GM08714 (cell line): ENCODE measurements around the gene ZNF558.

Source experiments
- H3K4me3 ChIP-seq: fragments of 200-500 bp; sonication (Bioruptor generic); 2 replicates; pipeline ENCODE4 v1.5.1; 2014; ENCODE audit warnings: mild to moderate bottlenecking, low read length, inconsistent platforms
- ZNF274 ChIP-seq: IDR thresholded peaks from 2 replicates; pipeline ENCODE4 v1.6.1; 2012; ENCODE audit warnings: mild to moderate bottlenecking, low read depth, low read length

ZNF558 gene

DNA sequence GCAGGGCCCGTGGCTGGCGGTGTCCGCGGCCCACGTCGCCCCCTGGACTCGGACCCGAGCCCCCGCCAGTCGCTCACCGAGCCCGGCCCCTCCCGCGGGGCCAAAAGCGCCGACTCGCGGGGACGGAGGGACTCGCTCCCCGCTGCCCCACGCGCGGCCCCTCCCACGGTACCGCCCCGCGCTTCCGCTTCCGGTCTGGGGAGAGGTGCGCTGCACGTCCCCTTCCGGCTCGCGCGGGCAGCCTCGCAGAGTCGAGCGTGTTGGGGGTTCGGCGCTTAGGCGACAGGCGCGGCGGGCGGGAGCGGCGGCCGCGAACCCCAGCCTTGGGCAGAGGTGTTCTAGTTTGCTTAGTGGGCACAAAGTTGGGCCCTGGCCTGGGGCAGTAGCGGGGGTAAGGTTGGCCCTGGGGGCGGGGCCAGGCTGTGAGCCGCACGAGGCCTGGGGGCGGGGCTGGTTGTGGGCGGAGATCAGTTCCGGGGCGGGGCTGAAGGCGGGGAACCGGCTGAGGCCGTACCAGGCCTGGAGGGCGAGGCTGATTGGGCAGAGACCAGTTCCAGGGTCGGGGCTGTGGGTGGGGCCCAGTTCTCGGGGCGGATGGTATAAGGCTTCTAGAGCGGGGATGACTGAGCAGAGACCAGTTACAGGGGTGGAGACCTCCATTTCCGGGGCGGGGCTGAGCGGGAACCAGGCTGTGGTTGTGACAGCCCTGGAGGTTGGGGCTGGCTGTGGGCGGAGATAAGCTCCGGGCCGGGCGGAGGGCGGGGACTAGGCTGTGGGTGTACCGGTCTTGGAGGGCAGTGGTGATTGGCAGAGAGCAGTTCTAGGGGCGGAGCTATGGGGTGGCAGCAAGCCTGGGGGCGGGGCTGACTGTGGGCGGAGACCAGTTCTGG, at the start of gene ZNF558, which contains the start of gene MBD3L1:
TSS of gene ZNF558 (minus strand) at position 173 of the 890 bp plus-strand sequence. CDS start 9,645 bp downstream, outside the sequence.
TSS of gene MBD3L1 (plus strand) at position 246 of the 890 bp plus-strand sequence. CDS start 10,302 bp downstream, outside the sequence.
- no peak for TF ChIP-seq ZNF274
- peak within 1 kb of the TSS; percentile 97 for H3K4me3 ChIP-seq

DNA sequence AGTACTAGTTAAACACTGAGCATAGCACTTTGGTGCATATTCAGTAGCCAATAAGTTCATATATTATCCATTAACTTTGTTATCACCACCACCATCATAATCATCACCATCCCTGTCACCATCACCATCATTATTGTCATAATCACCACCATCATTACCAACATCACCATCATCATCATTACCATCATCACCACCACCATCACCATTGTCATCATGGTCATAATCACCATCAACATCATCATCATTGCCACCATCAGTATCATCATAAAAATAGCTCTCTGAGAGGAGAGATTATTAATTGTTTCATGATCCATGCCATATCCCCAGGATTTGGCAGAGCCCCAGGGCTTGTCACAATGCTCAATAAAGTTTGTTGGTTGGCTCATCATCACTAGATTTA, 49.4 kb upstream of the ZNF558 start:
- TF ChIP-seq ZNF274 = no peak
- H3K4me3 ChIP-seq = no peak overlapping the region

DNA sequence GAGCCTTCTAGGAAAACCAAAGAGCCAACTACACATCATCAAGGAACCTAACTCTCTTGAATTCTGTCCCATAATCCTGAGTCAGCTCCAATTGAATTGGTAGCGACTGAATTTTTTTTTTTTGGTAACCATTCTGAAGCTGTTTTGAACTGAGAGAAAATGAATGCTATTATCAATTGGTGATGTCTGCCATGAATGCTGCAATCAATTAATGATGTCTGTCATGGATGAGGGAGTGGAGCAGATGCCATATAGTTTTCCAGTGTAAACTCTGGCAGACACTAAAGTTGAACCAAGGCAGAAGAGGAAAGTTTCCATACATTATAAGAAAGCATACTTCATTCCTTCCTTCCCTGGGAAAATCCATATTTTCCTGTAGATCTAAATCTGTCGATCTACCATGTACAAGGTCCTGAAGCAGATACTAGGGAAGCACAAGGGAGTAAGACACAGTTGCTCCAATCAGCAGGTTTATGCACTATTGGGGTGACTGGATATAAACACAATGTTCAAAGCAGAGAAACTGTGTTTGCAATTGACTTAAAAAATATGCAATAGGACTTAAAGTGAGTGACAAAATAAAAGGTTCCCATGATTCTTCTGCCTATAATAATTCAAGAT, 48.9 kb upstream of the ZNF558 start:
- no peak overlapping the region for H3K4me3 ChIP-seq
- TF ChIP-seq ZNF274 = no peak

DNA sequence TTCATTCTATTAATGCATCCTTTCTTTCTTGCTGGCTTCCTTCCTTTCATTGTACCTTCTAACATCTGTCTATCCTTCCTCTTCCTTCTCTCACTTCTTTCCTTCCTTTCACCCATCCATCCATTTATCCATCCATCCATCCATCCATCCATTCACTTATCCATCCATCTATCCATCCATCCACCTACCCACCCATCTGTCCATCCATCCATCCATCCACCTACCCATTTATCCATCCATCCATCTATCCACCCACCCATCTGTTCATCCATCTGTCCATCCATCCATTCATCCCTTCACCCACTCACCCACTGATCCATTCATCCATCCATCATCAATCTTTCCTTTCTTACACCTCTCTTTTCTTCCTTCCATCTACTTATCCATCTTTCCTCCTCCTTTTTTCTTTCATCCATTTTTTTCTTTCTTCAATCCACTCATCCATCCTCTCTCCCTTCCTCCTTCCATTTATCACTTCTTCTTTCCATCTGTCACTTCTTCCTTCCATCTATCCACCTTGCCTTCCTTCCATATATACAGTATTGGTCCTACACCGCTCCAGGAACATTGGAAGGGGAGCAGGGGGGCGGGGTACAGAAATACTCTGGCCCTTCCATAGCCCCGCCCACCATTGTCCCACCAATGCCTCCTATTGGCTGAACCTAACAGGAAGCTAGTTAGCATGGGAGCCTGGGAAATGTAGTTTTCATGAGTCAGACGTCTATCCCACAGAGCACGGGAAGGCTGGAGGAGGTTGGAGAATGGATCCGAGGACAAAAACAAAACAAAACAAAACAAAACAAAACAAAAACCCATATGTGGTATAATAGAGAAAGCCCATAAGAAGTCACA, 46.0 kb upstream of the ZNF558 start:
- TF ChIP-seq ZNF274 = no peak
- no peak overlapping the region for H3K4me3 ChIP-seq

DNA sequence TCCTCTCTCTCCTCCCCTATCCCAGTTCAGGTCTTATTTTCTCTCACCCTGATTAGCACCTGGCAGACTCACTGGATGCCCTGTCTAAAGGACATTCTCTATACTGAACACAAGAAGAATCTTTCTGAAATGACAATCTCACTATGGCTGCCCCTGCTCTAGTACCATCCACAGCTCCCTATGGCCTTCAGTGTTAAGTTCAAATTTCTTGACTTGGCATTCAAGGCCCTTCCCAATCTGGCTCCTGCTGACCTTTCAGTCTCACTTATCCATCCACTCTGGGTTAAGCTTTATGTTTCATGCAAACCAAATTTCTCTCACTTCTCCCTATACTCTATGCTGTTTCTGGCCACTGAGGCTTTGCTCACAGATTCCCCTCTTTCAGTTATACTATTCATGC, 34.2 kb upstream of the ZNF558 start:
- TF ChIP-seq ZNF274 = no peak
- no peak overlapping the region for H3K4me3 ChIP-seq

DNA sequence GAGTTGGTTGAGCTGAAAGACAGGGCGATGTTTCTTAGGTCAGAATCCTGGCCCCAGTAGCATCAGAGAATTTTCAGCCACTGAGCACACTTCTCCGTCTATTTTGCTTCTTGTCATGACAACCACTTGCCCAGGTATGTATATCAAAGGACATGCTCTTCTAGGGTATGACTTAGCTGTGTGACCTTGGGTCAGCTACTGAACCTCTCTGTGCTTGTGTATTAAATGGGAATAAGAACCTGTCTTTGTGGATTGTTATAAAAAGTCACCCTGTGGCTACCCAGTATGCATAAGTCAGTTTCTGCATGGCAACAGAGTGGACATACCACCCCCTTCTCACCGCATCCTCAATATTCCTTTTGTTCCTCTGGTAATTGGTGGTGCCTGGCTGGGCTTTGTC, 26.2 kb upstream of the ZNF558 start:
- no peak for TF ChIP-seq ZNF274
- no peak overlapping the region for H3K4me3 ChIP-seq

DNA sequence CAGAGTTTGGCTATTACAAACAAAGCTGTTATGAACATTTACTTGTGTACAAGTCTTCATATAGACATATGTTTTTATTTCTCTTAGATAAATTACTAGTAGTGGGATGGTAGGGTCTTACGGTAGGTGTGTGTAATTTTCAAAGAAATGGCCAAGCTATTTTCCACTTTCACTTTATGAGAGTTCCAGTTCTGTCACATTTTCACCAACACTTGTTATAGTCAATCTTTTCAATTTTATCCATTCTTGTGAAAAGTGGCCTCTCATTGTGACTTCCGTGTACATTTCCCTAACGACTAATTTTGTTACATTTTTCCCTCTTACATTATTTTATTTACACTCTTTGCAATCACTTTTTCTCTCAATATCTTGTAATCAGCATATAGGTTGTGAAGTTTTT, 18.4 kb upstream of the ZNF558 start:
- no peak for TF ChIP-seq ZNF274
- no peak overlapping the region for H3K4me3 ChIP-seq

DNA sequence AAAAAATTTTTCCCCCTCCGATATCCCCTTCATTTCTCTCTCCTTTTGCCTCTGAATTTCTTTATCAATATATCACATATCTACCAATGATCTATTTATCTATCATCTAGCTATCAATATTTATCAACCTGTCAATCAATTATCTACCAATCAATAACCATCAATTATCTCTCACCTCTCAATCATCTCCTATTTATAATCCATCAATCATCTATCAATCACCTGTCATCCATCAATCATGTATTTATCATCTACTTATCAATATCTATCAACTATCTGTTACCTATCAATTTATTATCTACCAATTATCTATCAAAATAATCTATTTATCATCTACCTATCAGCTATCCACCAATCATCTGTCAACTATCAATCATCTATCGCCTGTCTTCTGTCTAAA, 17.1 kb upstream of the ZNF558 start:
- no peak for TF ChIP-seq ZNF274
- no peak overlapping the region for H3K4me3 ChIP-seq

DNA sequence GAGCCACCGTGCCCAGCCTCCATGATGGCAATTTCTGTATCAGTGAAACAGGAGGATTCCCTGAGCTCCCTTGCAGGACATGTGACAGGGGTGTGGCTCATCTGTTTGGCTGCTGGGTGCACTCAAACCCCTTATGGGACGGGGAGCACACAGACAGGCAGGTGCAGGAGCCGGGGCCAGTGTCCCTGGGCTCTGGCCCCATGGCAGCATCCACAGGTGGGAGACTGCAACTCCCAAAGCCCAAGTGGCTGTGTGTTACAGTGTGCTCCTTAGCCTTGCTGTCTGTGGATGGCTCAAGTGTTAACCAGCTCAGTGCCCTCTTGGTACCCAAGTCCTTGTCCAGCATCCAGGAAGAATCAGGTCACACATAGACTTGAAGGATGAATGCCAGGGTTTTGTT, 14.7 kb upstream of the ZNF558 start:
- TF ChIP-seq ZNF274 = no peak
- H3K4me3 ChIP-seq = no peak overlapping the region

DNA sequence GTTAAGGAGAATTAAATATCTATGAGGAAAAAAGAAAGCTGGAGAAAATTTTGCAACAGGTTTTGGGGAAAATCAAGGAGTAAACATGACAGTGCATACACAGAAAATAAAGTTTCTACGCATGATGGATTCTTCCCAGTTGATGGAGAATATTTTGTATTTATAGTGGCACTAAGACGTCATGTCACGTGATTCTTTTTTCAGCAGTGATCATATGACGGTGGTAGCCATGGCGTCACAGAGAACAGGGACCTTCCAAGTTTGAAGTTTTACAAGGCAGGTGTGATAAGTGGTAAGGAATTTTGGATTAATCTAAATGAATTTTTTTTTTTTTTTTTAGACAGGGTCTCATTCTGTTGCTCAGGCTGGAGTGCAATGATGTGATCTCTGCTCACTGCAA, 8.6 kb upstream of the ZNF558 start:
- TF ChIP-seq ZNF274 = no peak
- no peak overlapping the region for H3K4me3 ChIP-seq

DNA sequence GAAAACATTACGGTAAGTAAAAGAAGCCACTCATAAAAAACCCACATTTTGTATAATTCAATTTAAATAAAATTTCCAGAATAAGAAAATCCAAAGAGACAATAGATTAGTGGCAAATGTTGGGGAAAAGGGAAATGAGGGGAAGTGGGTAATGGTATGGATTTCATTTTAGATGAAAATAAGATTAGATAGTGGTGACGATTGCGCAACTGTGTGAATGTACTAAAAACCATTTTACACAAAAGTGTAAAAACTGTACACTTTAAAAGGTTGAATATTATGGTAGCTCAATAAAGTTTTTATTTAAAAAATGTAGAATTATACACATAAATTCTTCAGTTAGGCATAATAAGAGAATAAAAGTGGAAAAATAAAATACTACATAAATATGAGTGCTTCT, 3.8 kb upstream of the ZNF558 start:
- no peak for TF ChIP-seq ZNF274
- H3K4me3 ChIP-seq = no peak overlapping the region

DNA sequence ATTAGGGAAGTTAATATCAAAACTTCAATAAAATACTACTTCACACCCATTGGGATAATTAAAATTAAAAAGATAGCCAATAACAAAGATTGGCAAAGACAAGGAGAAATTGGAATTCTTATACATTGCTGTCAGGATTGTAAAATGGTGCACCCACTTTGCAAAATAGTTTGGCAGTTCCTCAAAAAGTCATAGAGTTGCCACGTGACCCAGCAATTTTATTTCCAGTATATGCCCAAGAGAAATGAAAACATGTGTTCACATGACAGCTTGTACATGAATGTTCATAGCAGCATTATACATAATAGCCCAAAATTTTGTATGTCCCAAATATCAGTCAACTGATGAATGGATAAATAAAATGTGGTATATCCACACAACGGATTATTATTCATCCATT, 3.3 kb upstream of the ZNF558 start:
- H3K4me3 ChIP-seq = no peak overlapping the region
- TF ChIP-seq ZNF274 = no peak

DNA sequence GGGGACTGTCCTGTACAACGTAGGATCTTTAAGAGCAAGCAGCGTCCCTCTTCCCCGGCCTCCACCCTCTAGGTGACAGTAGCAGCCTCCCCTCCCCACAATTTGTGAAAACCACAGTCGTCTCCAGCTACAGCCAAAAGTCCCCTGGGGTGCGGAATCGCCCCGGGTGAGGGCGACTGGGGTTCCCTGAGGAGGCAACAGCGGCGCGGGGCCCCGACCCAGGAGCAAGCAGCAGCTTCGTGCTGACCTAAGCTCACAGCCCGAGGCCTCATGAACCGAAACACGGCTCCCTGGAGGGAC, 322 bp downstream of the ZNF558 start:
- no peak for TF ChIP-seq ZNF274
- H3K4me3 ChIP-seq = peak overlapping the region; percentile 97

DNA sequence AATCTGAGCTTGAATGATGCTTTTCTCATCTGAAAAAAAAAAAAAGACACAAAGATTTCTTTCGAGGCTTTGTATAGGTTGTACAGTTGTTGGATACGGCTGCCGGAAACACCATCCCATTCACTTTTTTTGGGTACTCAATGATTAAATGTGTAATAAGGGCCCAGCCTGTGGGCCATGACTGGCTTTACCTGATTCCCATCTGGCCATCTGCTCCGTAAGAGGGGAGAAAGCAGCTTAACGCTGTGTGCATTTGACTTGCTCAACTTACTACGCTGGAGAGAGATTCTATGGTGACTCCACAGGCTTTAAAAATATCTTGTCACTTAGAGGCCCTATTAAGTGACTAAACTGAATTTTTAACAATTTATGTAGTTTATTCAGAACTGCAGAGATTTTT, 731 bp downstream of the ZNF558 start:
- peak overlapping the region; percentile 97 for H3K4me3 ChIP-seq
- no peak for TF ChIP-seq ZNF274
